OCI-LY3 (cell line): ENCODE measurements around the gene TTC8.

Experiments
- EZH2phosphoT487 ChIP-seq: fragments of 200-600 bp; shearing (Covaris generic); IDR thresholded peaks from 2 replicates; pipeline ENCODE4 v1.6.1; 2018; ENCODE audit warnings: antibody characterized with exemption, mixed run types, low read depth
- TF ChIP-seq, protein P1 (sequence below): fragments of 200-600, 300-600 bp; sonication (generic); IDR thresholded peaks from 2 replicates; pipeline ENCODE4 v1.5.1; 2014; ENCODE audit warnings: antibody characterized with exemption, low read length, low read depth

GRCh38 chr14:88829685-88830302 lies 5.3 kb downstream of the TTC8 start:
- TF ChIP-seq, protein P1, sequence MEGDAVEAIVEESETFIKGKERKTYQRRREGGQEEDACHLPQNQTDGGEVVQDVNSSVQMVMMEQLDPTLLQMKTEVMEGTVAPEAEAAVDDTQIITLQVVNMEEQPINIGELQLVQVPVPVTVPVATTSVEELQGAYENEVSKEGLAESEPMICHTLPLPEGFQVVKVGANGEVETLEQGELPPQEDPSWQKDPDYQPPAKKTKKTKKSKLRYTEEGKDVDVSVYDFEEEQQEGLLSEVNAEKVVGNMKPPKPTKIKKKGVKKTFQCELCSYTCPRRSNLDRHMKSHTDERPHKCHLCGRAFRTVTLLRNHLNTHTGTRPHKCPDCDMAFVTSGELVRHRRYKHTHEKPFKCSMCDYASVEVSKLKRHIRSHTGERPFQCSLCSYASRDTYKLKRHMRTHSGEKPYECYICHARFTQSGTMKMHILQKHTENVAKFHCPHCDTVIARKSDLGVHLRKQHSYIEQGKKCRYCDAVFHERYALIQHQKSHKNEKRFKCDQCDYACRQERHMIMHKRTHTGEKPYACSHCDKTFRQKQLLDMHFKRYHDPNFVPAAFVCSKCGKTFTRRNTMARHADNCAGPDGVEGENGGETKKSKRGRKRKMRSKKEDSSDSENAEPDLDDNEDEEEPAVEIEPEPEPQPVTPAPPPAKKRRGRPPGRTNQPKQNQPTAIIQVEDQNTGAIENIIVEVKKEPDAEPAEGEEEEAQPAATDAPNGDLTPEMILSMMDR: no peak
- no peak for TF ChIP-seq EZH2phosphoT487
